HG03060 (cell line): Measurements from ENCODE around the gene IDNK.

Experiments
- ATAC-seq: cut with Tn5 transposase; IDR thresholded peaks from one replicate; pipeline ENCODE4 v1.9.1; 2021; ENCODE audit warnings: low read depth, moderate number of reproducible peaks; ENCODE audit not compliant: unreplicated experiment

IDNK gene

GRCh38 chr9:83681490-83681889 is 58.5 kb downstream of the IDNK start:
- ATAC-seq, result no peak

GRCh38 chr9:83688921-83689320 is 66.0 kb downstream of the IDNK start:
- ATAC-seq, result no peak

- ATAC-seq, result no peak
These were observed 68.5 kb downstream of the IDNK start for GRCh38 chr9:83691492-83691891.
